HepG2 (cell line): ENCODE results near the gene GALNT16. TPM values are rescaled to one million over a fixed set of nuclear protein-coding genes. Genes with fewer than 3 reads are reported as not detected.
A peak's percentile ranks its signal among the peaks of the same experiment; 100 is the strongest.

Experiments used
- BATF2 ChIP-seq: sonication (generic); formaldehyde crosslinking; IDR thresholded peaks from 2 replicates; pipeline ENCODE4 v1.8.0; 2022; ENCODE audit warnings: mild to moderate bottlenecking, missing genetic modification reagents, moderate library complexity
- ETV5 ChIP-seq: IDR thresholded peaks from 2 replicates; pipeline ENCODE4 v1.6.1; 2018; ENCODE audit warnings: missing biosample characterization, missing genetic modification reagents, inconsistent platforms, borderline replicate concordance
- FOXK1 ChIP-seq: sonication (generic); formaldehyde crosslinking; IDR thresholded peaks from 2 replicates; pipeline ENCODE4 v1.4.0; 2020; ENCODE audit warnings: low read depth, missing genetic modification reagents, borderline replicate concordance
- HHEX ChIP-seq: IDR thresholded peaks from 2 replicates; pipeline ENCODE4 v1.6.1; 2016; ENCODE audit warnings: control low read depth
- JUNB ChIP-seq: sonication (generic); formaldehyde crosslinking; IDR thresholded peaks from 2 replicates; pipeline ENCODE4 v1.8.0; 2022; ENCODE audit warnings: missing genetic modification reagents, mild to moderate bottlenecking, borderline replicate concordance
- JUND ChIP-seq: sonication (generic); formaldehyde crosslinking; IDR thresholded peaks from 2 replicates; pipeline ENCODE4 v1.8.0; 2022; ENCODE audit warnings: mild to moderate bottlenecking, missing genetic modification reagents
- KDM5A ChIP-seq: fragments of 200-600 bp; sonication (generic); IDR thresholded peaks from 2 replicates; pipeline ENCODE4 v1.7.0; 2018; ENCODE audit warnings: antibody characterized with exemption, mild to moderate bottlenecking, low read length, borderline replicate concordance
- MXD4 ChIP-seq: IDR thresholded peaks from 2 replicates; pipeline ENCODE4 v1.6.1; 2016; ENCODE audit warnings: mild to moderate bottlenecking, missing biosample characterization, missing genetic modification reagents
- NAIF1 ChIP-seq: sonication (generic); formaldehyde crosslinking; IDR thresholded peaks from 2 replicates; pipeline ENCODE4 v1.5.0; 2020; ENCODE audit warnings: mild to moderate bottlenecking, missing genetic modification reagents, borderline replicate concordance
- NFIC ChIP-seq: IDR thresholded peaks from 2 replicates; pipeline ENCODE4 v1.6.1; 2012; ENCODE audit warnings: mild to moderate bottlenecking, low read length, inconsistent platforms
- NRL ChIP-seq: sonication (generic); formaldehyde crosslinking; IDR thresholded peaks from 2 replicates; pipeline ENCODE4 v1.5.0; 2020; ENCODE audit warnings: missing genetic modification reagents, mild to moderate bottlenecking, moderate library complexity, borderline replicate concordance
- POGZ ChIP-seq: sonication (generic); formaldehyde crosslinking; IDR thresholded peaks from 2 replicates; pipeline ENCODE4 v1.4.0; 2020; ENCODE audit warnings: mild to moderate bottlenecking, missing genetic modification reagents
- SNAPC2 ChIP-seq: sonication (generic); formaldehyde crosslinking; IDR thresholded peaks from 2 replicates; pipeline ENCODE4 v1.8.1; 2022; ENCODE audit warnings: mild to moderate bottlenecking, missing genetic modification reagents
- SPEN ChIP-seq: sonication (generic); formaldehyde crosslinking; IDR thresholded peaks from 2 replicates; pipeline ENCODE4 v1.5.1; 2020; ENCODE audit warnings: low read depth, mild to moderate bottlenecking, missing genetic modification reagents
- TBL1XR1 ChIP-seq: fragments of 150-350 bp; IDR thresholded peaks from 2 replicates; pipeline ENCODE4 v1.6.1; 2014; ENCODE audit warnings: borderline replicate concordance, low read length; ENCODE audit not compliant: partially characterized antibody
- ZNF251 ChIP-seq: sonication (generic); formaldehyde crosslinking; IDR thresholded peaks from 2 replicates; pipeline ENCODE4 v1.9.0; 2021; ENCODE audit warnings: mild to moderate bottlenecking, missing genetic modification reagents
- ZNF503 ChIP-seq: sonication (generic); formaldehyde crosslinking; IDR thresholded peaks from 2 replicates; pipeline ENCODE4 v1.4.0; 2020; ENCODE audit warnings: missing genetic modification reagents
- ZNF747 ChIP-seq: sonication (generic); formaldehyde crosslinking; IDR thresholded peaks from 2 replicates; pipeline ENCODE4 v1.8.1; 2023; ENCODE audit warnings: missing genetic modification reagents, mild to moderate bottlenecking, borderline replicate concordance
- ZNF776 ChIP-seq: sonication (generic); formaldehyde crosslinking; IDR thresholded peaks from 2 replicates; pipeline ENCODE4 v1.4.0; 2020; ENCODE audit warnings: mild to moderate bottlenecking, missing genetic modification reagents
- ZNF790 ChIP-seq: sonication (generic); formaldehyde crosslinking; IDR thresholded peaks from 2 replicates; pipeline ENCODE4 v1.8.0; 2022; ENCODE audit warnings: missing genetic modification reagents, mild to moderate bottlenecking, borderline replicate concordance
- polyA plus RNA-seq, 8 experiments: library from polyadenylated mRNA; depleted of rRNA in 3 of 8; stranded (reverse) in 7 of 8; unstranded in 1 of 8; fragments of >200 nt; fragmentation: Illumina TruSeq in 4 of 8; extraction: Trizol in 4 of 8; gene quantifications; 2 replicates each; pipeline versions ENCODE4 v1.2.1 to v1.2.3, GENCODE V29; 2011 to 2016; ENCODE audit warnings: low read depth in 4 of 8, missing spikeins in 1 of 8, mixed read lengths in 1 of 8; ENCODE audit not compliant: insufficient read depth in 1 of 8
- total RNA-seq, 5 experiments: library from RNA; depleted of rRNA; stranded (reverse); fragments of >200 nt; fragmentation: Illumina TruSeq; extraction: Trizol; gene quantifications; 2 replicates each; pipeline ENCODE4 v1.2.3, GENCODE V29; 2016; ENCODE audit warnings: low read depth in 1 of 5
- TF ChIP-seq, protein P1 (sequence below): conservative IDR thresholded peaks from 2 replicates; pipeline ENCODE4 v1.6.1; 2018; ENCODE audit warnings: missing genetic modification reagents
- TF ChIP-seq, protein P2 (sequence below): sonication (generic); formaldehyde crosslinking; IDR thresholded peaks from 2 replicates; pipeline ENCODE4; 2020; ENCODE audit warnings: missing genetic modification reagents, mild to moderate bottlenecking, borderline replicate concordance

The GALNT16 gene
- total and polyA plus RNA-seq, 2 of the 13 experiments (the other 11 are each of a cell fraction or from before 2014, with no cell fraction given), result 0.54 to 0.82 TPM

DNA sequence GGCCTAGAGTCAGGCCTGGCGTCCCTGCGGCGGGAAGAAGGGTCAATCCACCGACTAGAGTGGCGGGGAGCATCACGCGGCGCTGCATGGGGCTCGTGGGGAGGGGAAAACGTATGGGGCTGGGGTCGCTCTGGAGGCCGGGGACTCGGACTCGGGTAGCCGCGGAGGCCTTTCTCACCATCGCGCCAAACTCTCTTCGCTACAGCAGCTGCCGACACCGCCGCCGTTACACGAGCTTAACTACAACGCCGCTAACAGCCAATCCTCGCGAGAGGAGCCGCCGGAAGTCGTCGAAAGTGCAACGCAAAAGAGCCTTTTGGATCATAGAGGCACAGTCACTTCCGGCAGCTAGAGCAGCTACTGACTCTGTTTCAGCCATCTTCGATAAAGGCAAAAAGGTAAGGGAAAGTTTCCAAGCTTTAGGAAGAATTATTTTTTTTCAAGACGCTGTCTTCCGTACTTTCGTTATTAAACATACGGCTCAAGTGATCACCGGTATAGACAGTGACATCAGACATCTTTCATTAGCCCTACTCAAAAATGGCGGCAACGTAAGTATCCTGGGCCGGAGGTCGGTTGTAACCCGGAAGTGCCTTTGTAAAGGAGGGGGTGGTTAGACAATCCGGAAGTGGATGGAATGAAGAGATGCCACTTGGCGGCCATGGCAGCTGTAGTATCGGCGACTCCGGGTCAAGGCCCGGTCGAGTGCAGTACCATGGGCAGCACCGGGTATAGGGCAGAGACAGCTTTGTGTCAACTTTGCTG lies 138.3 kb downstream of the GALNT16 start, which contains the start of the genes ERH and SLC39A9 (continued):
- TF ChIP-seq, protein P1, sequence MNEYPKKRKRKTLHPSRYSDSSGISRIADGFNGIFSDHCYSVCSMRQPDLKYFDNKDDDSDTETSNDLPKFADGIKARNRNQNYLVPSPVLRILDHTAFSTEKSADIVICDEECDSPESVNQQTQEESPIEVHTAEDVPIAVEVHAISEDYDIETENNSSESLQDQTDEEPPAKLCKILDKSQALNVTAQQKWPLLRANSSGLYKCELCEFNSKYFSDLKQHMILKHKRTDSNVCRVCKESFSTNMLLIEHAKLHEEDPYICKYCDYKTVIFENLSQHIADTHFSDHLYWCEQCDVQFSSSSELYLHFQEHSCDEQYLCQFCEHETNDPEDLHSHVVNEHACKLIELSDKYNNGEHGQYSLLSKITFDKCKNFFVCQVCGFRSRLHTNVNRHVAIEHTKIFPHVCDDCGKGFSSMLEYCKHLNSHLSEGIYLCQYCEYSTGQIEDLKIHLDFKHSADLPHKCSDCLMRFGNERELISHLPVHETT (CRISPR knock-in tag), result 0 out of 2 replicates have a peak, but pooled peaks have one; percentile 22
- TF ChIP-seq ETV5 (CRISPR knock-in tag) (peak; percentile 69; the same call in 1 of the 2 replicates), NRL (CRISPR knock-in tag) (0 out of 2 replicates have a peak, but pooled peaks have one; percentile 60), NAIF1 (CRISPR knock-in tag) (peak; percentile 80; the same call in 1 of the 2 replicates), TBL1XR1 (no peak), MXD4 (CRISPR knock-in tag) (peak; percentile 61), ZNF251 (CRISPR knock-in tag) (no peak), SPEN (peak; percentile 87; the same call in 1 of the 2 replicates), ZNF747 (peak; percentile 70; the same call in 1 of the 2 replicates), KDM5A (peak; percentile 91), NFIC (peak; percentile 12; the same call in 1 of the 2 replicates), ZNF503 (CRISPR knock-in tag) (0 out of 2 replicates have a peak, but pooled peaks have one; percentile 17), FOXK1 (CRISPR knock-in tag) (peak; percentile 85), JUNB (CRISPR knock-in tag) (peak; percentile 30; the same call in 1 of the 2 replicates), BATF2 (peak; percentile 71; the same call in 1 of the 2 replicates), ZNF776 (CRISPR knock-in tag) (peak; percentile 62; the same call in 1 of the 2 replicates), HHEX (no peak), JUND (CRISPR knock-in tag) (0 out of 2 replicates have a peak, but pooled peaks have one; percentile 14), POGZ (CRISPR knock-in tag) (peak; percentile 74), SNAPC2 (CRISPR knock-in tag) (0 out of 2 replicates have a peak, but pooled peaks have one; percentile 34), ZNF790 (CRISPR knock-in tag) (0 out of 2 replicates have a peak, but pooled peaks have one; percentile 45)
- TF ChIP-seq, protein P2, sequence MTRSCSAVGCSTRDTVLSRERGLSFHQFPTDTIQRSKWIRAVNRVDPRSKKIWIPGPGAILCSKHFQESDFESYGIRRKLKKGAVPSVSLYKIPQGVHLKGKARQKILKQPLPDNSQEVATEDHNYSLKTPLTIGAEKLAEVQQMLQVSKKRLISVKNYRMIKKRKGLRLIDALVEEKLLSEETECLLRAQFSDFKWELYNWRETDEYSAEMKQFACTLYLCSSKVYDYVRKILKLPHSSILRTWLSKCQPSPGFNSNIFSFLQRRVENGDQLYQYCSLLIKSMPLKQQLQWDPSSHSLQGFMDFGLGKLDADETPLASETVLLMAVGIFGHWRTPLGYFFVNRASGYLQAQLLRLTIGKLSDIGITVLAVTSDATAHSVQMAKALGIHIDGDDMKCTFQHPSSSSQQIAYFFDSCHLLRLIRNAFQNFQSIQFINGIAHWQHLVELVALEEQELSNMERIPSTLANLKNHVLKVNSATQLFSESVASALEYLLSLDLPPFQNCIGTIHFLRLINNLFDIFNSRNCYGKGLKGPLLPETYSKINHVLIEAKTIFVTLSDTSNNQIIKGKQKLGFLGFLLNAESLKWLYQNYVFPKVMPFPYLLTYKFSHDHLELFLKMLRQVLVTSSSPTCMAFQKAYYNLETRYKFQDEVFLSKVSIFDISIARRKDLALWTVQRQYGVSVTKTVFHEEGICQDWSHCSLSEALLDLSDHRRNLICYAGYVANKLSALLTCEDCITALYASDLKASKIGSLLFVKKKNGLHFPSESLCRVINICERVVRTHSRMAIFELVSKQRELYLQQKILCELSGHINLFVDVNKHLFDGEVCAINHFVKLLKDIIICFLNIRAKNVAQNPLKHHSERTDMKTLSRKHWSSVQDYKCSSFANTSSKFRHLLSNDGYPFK (CRISPR knock-in tag), result peak; percentile 99
